ENCODE measurements around the gene SYNE2. TPM values are rescaled to one million over a fixed set of nuclear protein-coding genes. Genes with fewer than 3 reads are reported as not detected.

SYNE2 gene
- total and polyA plus RNA-seq, 5 donors from 2014 or later = 25.6 to 348 (median 32.3) TPM

Other genes starting within 250 kb of the SYNE2 start
- gene WDR89, start 211.1 kb upstream of the SYNE2 start, total RNA-seq = 14.6 TPM
- 10 to 100 TPM; 15.5 to 21.5 (median 20.2) TPM for gene WDR89, start 211.1 kb upstream of the SYNE2 start, polyA plus RNA-seq
- gene SGPP1, start 124.9 kb upstream of the SYNE2 start, total RNA-seq = 25.0 TPM
- 10 to 100 TPM; 24.9 to 38.6 (median 34.2) TPM for gene SGPP1, start 124.9 kb upstream of the SYNE2 start, polyA plus RNA-seq